Neuronal stem cell (in vitro differentiated cells): ENCODE measurements around the gene ADAMTS17.

Source experiments
- DNase-seq: peaks from one replicate; pipeline ENCODE4 v3.0.0-alpha.2; 2013; ENCODE audit warnings: low spot score
- H2AFZ ChIP-seq: one replicate; pipeline ENCODE4 v1.6.1; 2013; ENCODE audit warnings: mild to moderate bottlenecking, low read length, inconsistent platforms
- H2AK5ac ChIP-seq: 2 replicates; pipeline ENCODE4 v1.6.1; 2013; ENCODE audit warnings: low read depth, mild to moderate bottlenecking, inconsistent platforms, low read length, moderate library complexity, mixed read lengths
- H2BK120ac ChIP-seq: 2 replicates; pipeline ENCODE4 v1.6.1; 2013; ENCODE audit warnings: low read depth, mild to moderate bottlenecking, inconsistent platforms, low read length, moderate library complexity, mixed read lengths
- H2BK12ac ChIP-seq: one replicate; pipeline ENCODE4 v1.6.1; 2013; ENCODE audit warnings: low read length, inconsistent platforms
- H2BK15ac ChIP-seq: 2 replicates; pipeline ENCODE4 v1.6.1; 2013; ENCODE audit warnings: mild to moderate bottlenecking, low read length, inconsistent platforms, mixed read lengths
- H2BK5ac ChIP-seq: one replicate; pipeline ENCODE4 v1.6.1; 2013; ENCODE audit warnings: inconsistent platforms, mild to moderate bottlenecking, low read length, moderate library complexity
- H3K14ac ChIP-seq: one replicate; pipeline ENCODE4 v1.6.1; 2013; ENCODE audit warnings: low read length, inconsistent platforms
- H3K18ac ChIP-seq: 2 replicates; pipeline ENCODE4 v1.6.1; 2013; ENCODE audit warnings: low read length, inconsistent platforms
- H3K23ac ChIP-seq: 2 replicates; pipeline ENCODE4 v1.6.1; 2013; ENCODE audit warnings: low read depth, mild to moderate bottlenecking, mixed read lengths, low read length, inconsistent platforms; ENCODE audit not compliant: poor library complexity
- H3K27ac ChIP-seq: replicated peaks from 3 replicates; pipeline ENCODE4 v1.5.1; 2013; ENCODE audit warnings: low read length, inconsistent platforms
- H3K27me3 ChIP-seq, 3 experiments: 2 replicates each; pipeline ENCODE4 v1.6.1; 2013; ENCODE audit warnings: low read length in 3 of 3, mild to moderate bottlenecking in 2 of 3, inconsistent platforms in 1 of 3, low read depth in 1 of 3, mixed read lengths in 1 of 3, moderate library complexity in 1 of 3; ENCODE audit not compliant: control insufficient read depth in 3 of 3, insufficient read depth in 3 of 3
- H3K36me3 ChIP-seq, 2 donors: replicated peaks in 1 of 2; 2 replicates each; pipeline ENCODE4 v1.6.1; 2013; ENCODE audit warnings: low read length in 2 of 2; ENCODE audit not compliant: control insufficient read depth in 2 of 2, insufficient read depth in 2 of 2
- H3K4ac ChIP-seq: 2 replicates; pipeline ENCODE4 v1.6.1; 2013; ENCODE audit warnings: inconsistent platforms, mild to moderate bottlenecking, low read length, moderate library complexity
- H3K4me1 ChIP-seq, 2 donors: 1 replicate in 1 of 2; 2 replicates in 1 of 2; pipeline ENCODE4 v1.6.1; 2013; ENCODE audit warnings: low read length in 2 of 2, low read depth in 1 of 2; ENCODE audit not compliant: control insufficient read depth in 2 of 2, insufficient read depth in 1 of 2
- H3K4me2 ChIP-seq: one replicate; pipeline ENCODE4 v1.6.1; 2013; ENCODE audit warnings: mild to moderate bottlenecking, low read length, inconsistent platforms; ENCODE audit not compliant: insufficient read depth, poor library complexity, severe bottlenecking
- H3K4me3 ChIP-seq, 2 donors: 2 replicates each; pipeline ENCODE4 v1.5.1; 2013; ENCODE audit warnings: low read length in 2 of 2, mild to moderate bottlenecking in 2 of 2, inconsistent platforms in 1 of 2, moderate library complexity in 1 of 2
- H3K79me1 ChIP-seq: one replicate; pipeline ENCODE4 v1.6.1; 2013; ENCODE audit warnings: low read depth, mild to moderate bottlenecking, inconsistent platforms, low read length, moderate library complexity
- H3K9ac ChIP-seq: one replicate; pipeline ENCODE4 v1.6.1; 2013; ENCODE audit warnings: mild to moderate bottlenecking, low read depth, low read length, inconsistent platforms; ENCODE audit not compliant: poor library complexity
- H3K9me3 ChIP-seq, 2 donors: replicated peaks in 1 of 2; 2 replicates each; pipeline versions ENCODE3 to v1.6.1; 2013; ENCODE audit warnings: low read length in 2 of 2, mild to moderate bottlenecking in 2 of 2, inconsistent platforms in 1 of 2, low read depth in 1 of 2, mixed read lengths in 1 of 2, moderate library complexity in 1 of 2; ENCODE audit not compliant: control insufficient read depth in 2 of 2, insufficient read depth in 1 of 2
- H4K8ac ChIP-seq: one replicate; pipeline ENCODE4 v1.6.1; 2013; ENCODE audit warnings: low read depth, mild to moderate bottlenecking, inconsistent platforms, low read length, moderate library complexity
- H4K91ac ChIP-seq: one replicate; pipeline ENCODE4 v1.6.1; 2013; ENCODE audit warnings: low read length, low read depth, mild to moderate bottlenecking, inconsistent platforms; ENCODE audit not compliant: poor library complexity
- WGBS, 2 donors: extraction: QIAGEN DNeasy Blood & Tissue Kit; methylation state at CpG; one replicate each; pipeline ENCODE4 v1.1.7; 2013; ENCODE audit warnings: missing lambda C conversion rate in 2 of 2, mixed read lengths in 1 of 2; ENCODE audit not compliant: insufficient read length in 2 of 2, insufficient replicate concordance in 1 of 2; ENCODE audit errors: extremely low coverage in 2 of 2; 5-methylcytosine and 5-hydroxymethylcytosine counted together

Gene ADAMTS17

GRCh38 chr15:100229181-100230163 lies 112.3 kb downstream of the ADAMTS17 start:
- Histone ChIP-seq H2AK5ac (no peak overlapping the region), H3K27ac (no peak overlapping the region), H2BK120ac (no peak overlapping the region), H3K79me1 (peaks cover 2% of the 10 kb centered on the region), H3K4me3 (no peak overlapping the region), H2BK12ac (no peak overlapping the region), H3K23ac (no peak overlapping the region), H2BK15ac (no peak overlapping the region), H3K4me2 (no peak overlapping the region), H3K18ac (no peak overlapping the region), H3K14ac (no peak overlapping the region), H3K4me1 (peaks cover 0 to under 1% of the 10 kb centered on the region in 2 donors), H2BK5ac (no peak overlapping the region), H4K8ac (no peak overlapping the region), H2AFZ (no peak overlapping the region), H3K9me3 (no peaks in the 10 kb centered on the region), H3K36me3 (no peaks in the 10 kb centered on the region), H3K9ac (no peak overlapping the region), H4K91ac (no peak overlapping the region), H3K4ac (no peak overlapping the region), H3K27me3 (no peaks in the 10 kb centered on the region)
- no CpG with 5 or more reads among the region's 9 CpGs for WGBS, 2 donors
- no peak for DNase-seq

- WGBS, 2 donors = no CpG with 5 or more reads among the region's 9 CpGs
- no peak overlapping the region for H2BK120ac ChIP-seq
Measured at GRCh38 chr15:100227781-100228180, 114.0 kb downstream of the ADAMTS17 start.

GRCh38 chr15:100226107-100226506 lies 115.7 kb downstream of the ADAMTS17 start:
- WGBS, 2 donors = no CpG with 5 or more reads among the region's 5 CpGs
- H3K27me3 ChIP-seq = no peaks in the 10 kb centered on the region

More at GRCh38 chr15:100227781-100228180, 114.0 kb downstream of the ADAMTS17 start:
- no peak overlapping the region for H2AK5ac ChIP-seq
- H3K4me3 ChIP-seq = no peak overlapping the region
- no peaks in the 10 kb centered on the region for H3K36me3 ChIP-seq
- no peak overlapping the region for H3K9ac ChIP-seq
- H2BK12ac ChIP-seq = no peak overlapping the region
- no peak overlapping the region for H4K8ac ChIP-seq
- H3K79me1 ChIP-seq = peaks cover 2% of the 10 kb centered on the region
- H3K23ac ChIP-seq = no peak overlapping the region
- no peak overlapping the region for H2AFZ ChIP-seq
- H3K4me2 ChIP-seq = no peak overlapping the region
- no peak overlapping the region for H3K4ac ChIP-seq
- H3K4me1 ChIP-seq = peaks cover 0 to 1% of the 10 kb centered on the region in 2 donors
- no peak overlapping the region for H3K27ac ChIP-seq
- H3K9me3 ChIP-seq = no peaks in the 10 kb centered on the region
- H2BK15ac ChIP-seq = no peak overlapping the region
- no peak overlapping the region for H2BK5ac ChIP-seq
- H3K27me3 ChIP-seq = no peaks in the 10 kb centered on the region
- no peak overlapping the region for H4K91ac ChIP-seq
- DNase-seq = no peak
- H3K14ac ChIP-seq = no peak overlapping the region
- H3K18ac ChIP-seq = no peak overlapping the region

More at GRCh38 chr15:100226107-100226506, 115.7 kb downstream of the ADAMTS17 start:
- Histone ChIP-seq H3K36me3 (no peaks in the 10 kb centered on the region), H3K27ac (no peak overlapping the region), H3K9me3 (no peaks in the 10 kb centered on the region), H2BK15ac (no peak overlapping the region), H3K4ac (no peak overlapping the region), H3K9ac (no peak overlapping the region), H3K18ac (no peak overlapping the region), H3K4me1 (peaks cover 0 to 1% of the 10 kb centered on the region in 2 donors), H2AFZ (no peak overlapping the region), H4K8ac (no peak overlapping the region), H3K4me3 (no peak overlapping the region), H2BK12ac (no peak overlapping the region), H2BK120ac (no peak overlapping the region), H3K4me2 (no peak overlapping the region), H3K79me1 (peaks cover 2% of the 10 kb centered on the region), H2AK5ac (no peak overlapping the region), H3K23ac (no peak overlapping the region), H2BK5ac (no peak overlapping the region), H3K14ac (no peak overlapping the region), H4K91ac (no peak overlapping the region)
- no peak for DNase-seq
